Panc1 (cell line): ENCODE measurements around the gene SUPV3L1. TPM values are rescaled to one million over a fixed set of nuclear protein-coding genes. Genes with fewer than 3 reads are reported as not detected.
A peak's percentile ranks its signal among the peaks of the same experiment; 100 is the strongest.

Source experiments
- ATAC-seq: fragments of 200-7000 bp; cut with Tn5 transposase; 2 replicates; pipeline ENCODE4 v1.9.1; 2020; ENCODE audit warnings: mild to moderate bottlenecking, moderate library complexity
- Bru-seq: library from RNA; stranded (reverse); fragments of 400-500 nt; gene quantifications from one replicate; lab custom pipeline; 2021; lab: Mats Ljungman, UMichigan
- BruChase-seq, 2 experiments: library from RNA; stranded (reverse); fragments of 400-500 nt; gene quantifications; one replicate each; lab custom pipeline; 2021; lab: Mats Ljungman, UMichigan
- BruUV-seq: library from RNA; stranded (reverse); fragments of 400-500 nt; replicated peaks from 2 replicates; lab custom pipeline; 2021; lab: Mats Ljungman, UMichigan
- CTCF ChIA-PET: fragments of 300-600 bp; sonication (Branson Sonifier 250); formaldehyde crosslinking; loops from one replicate; lab custom pipeline; 2022; ENCODE audit warnings: antibody characterized with exemption; lab: Charles Lee
- POLR2A ChIA-PET: fragments of 300-600 bp; sonication (Branson Sonifier 250); formaldehyde crosslinking; loops from one replicate; lab custom pipeline; 2022; ENCODE audit warnings: antibody characterized with exemption; lab: Charles Lee
- DNase-seq: peaks from one replicate; pipeline ENCODE4 v3.0.0-alpha.2; 2010; ENCODE audit warnings: low read depth, low spot score
- H3K27ac ChIP-seq: 2 replicates; pipeline ENCODE4 v1.5.1; 2011; ENCODE audit warnings: mild to moderate bottlenecking, low read length, inconsistent platforms
- H3K27me3 ChIP-seq: fragments of 200-500 bp; sonication (Bioruptor generic); 2 replicates; pipeline ENCODE4 v1.6.0; 2014; ENCODE audit warnings: low read length, inconsistent platforms; ENCODE audit not compliant: control insufficient read depth, insufficient read depth
- H3K36me3 ChIP-seq: fragments of 200-500 bp; sonication (Bioruptor generic); 2 replicates; pipeline ENCODE4 v1.5.1; 2014; ENCODE audit warnings: inconsistent platforms, mild to moderate bottlenecking, low read length, moderate library complexity; ENCODE audit not compliant: control insufficient read depth, insufficient read depth
- H3K4me1 ChIP-seq: 2 replicates; pipeline ENCODE4 v1.5.1; 2011; ENCODE audit warnings: inconsistent platforms, mild to moderate bottlenecking, low read length, moderate library complexity; ENCODE audit not compliant: control insufficient read depth, insufficient read depth
- H3K4me3 ChIP-seq, 2 experiments: 2 replicates each; pipeline ENCODE4 v1.5.1; 2011 to 2012; ENCODE audit warnings: low read depth in 2 of 2, low read length in 2 of 2, mild to moderate bottlenecking in 2 of 2, inconsistent platforms in 1 of 2, moderate library complexity in 1 of 2
- H3K9me3 ChIP-seq: fragments of 200-500 bp; sonication (Bioruptor generic); 2 replicates; pipeline ENCODE4 v1.5.1; 2014; ENCODE audit warnings: low read depth, mild to moderate bottlenecking, inconsistent platforms, low read length, moderate library complexity; ENCODE audit not compliant: control insufficient read depth, insufficient read depth
- POLR2AphosphoS5 ChIP-seq: IDR thresholded peaks from 2 replicates; pipeline ENCODE4 v1.6.1; 2012; ENCODE audit warnings: mild to moderate bottlenecking, low read depth, low read length, moderate library complexity
- SIN3A ChIP-seq: IDR thresholded peaks from 2 replicates; pipeline ENCODE4 v1.6.1; 2012; ENCODE audit warnings: low read depth, mild to moderate bottlenecking, low read length, moderate library complexity, borderline replicate concordance; ENCODE audit not compliant: insufficient read depth
- TCF7L2 ChIP-seq: IDR thresholded peaks from 2 replicates; pipeline ENCODE4 v1.6.1; 2011; ENCODE audit warnings: mild to moderate bottlenecking, low read depth, low read length, inconsistent platforms
- in situ Hi-C: cut with HindIII; loops from 2 replicates; pipeline ENCODE4 v1.10.0; 2016; ENCODE audit warnings: low sequenced_read_pairs, low pct_unique_long_range_greater_than_20kb
- intact Hi-C: fragments of 100-400 bp; cut with micrococcal nuclease; formaldehyde crosslinking; loops from one replicate; pipeline ENCODE4 v1.10.0; 2022; ENCODE audit not compliant: unreplicated experiment
- long read RNA-seq: library from polyadenylated mRNA; unstranded; transcript quantifications from one replicate; pipeline ENCODE4 v2.0.0, GENCODE V29; 2021; ENCODE audit not compliant: unreplicated experiment
- polyA plus RNA-seq: library from polyadenylated mRNA; unstranded; fragments of >200 nt; gene quantifications from one replicate; pipeline ENCODE4 v1.2.1, GENCODE V29; 2012; ENCODE audit warnings: missing spikeins; ENCODE audit not compliant: insufficient read length
- total RNA-seq: library from RNA; stranded (reverse); gene quantifications from one replicate; pipeline ENCODE4 v1.2.1, GENCODE V29; 2021; ENCODE audit not compliant: unreplicated experiment
- TF ChIP-seq, protein P1 (sequence below), 2 experiments: IDR thresholded peaks; 2 replicates each; pipeline ENCODE4 v1.6.1; 2011 to 2012; ENCODE audit warnings: low read depth in 2 of 2, control low read depth in 1 of 2, low read length in 1 of 2, mild to moderate bottlenecking in 1 of 2, moderate library complexity in 1 of 2; ENCODE audit not compliant: insufficient read depth in 1 of 2
- TF ChIP-seq, protein P2 (sequence below): fragments of 450-650 bp; IDR thresholded peaks from 2 replicates; pipeline ENCODE4 v1.5.1; 2017; ENCODE audit warnings: mild to moderate bottlenecking

The SUPV3L1 gene
- total RNA-seq: 65.0 TPM
- polyA plus RNA-seq: 32.1 TPM
- Bru-seq, nascent RNA: percentile 89 among the genes with signal in this experiment
- percentile 87 among the genes with signal in this experiment for BruChase-seq, experiment 1, labeled RNA remaining after a 2-hour chase
- BruChase-seq, experiment 2, labeled RNA remaining after a 6-hour chase: percentile 86 among the genes with signal in this experiment
- long read RNA-seq, transcript SUPV3L1-201 (15 exons, 2,484 nt): major isoform, 66 of 103 reads
- long read RNA-seq, partial matches to known transcripts: 26 of 103 reads
- long read RNA-seq, other reads (novel, unspliced or antisense): 8 of 103 reads

DNA sequence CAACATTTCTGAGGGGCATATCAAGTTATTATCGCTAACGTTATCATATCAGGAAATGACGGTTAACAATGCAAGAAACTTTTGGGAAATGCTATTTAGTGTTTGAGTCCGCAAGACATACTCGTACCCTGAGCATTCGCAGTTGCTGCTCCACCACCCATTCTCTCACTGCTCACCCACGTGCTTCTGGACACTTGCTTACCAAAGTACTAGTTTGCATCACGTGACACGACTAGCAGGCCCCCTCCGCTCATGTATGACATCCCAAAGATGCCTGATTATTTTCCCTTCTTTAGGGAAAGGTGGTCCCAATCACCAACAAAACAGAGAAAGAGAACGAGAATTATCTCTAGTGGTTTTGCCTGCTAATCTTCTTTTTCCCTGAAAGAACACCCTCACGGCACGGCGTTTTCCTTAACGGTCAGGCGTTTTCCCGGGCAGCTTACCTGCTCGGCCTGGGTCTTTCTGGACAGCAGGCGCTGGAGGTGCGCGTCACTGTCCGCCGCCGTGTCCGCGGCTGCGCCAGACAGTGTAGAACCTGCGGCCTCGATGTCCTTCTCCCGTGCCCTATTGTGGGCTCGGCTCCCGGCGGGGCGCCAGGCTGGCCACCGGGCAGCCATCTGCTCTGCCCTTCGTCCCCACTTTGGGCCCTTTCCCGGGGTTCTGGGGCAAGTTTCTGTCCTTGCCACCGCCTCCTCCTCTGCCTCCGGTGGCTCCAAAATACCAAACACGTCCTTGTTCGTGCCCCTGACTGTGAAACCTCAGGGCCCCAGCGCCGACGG, at the start of gene SUPV3L1:
Gene SUPV3L1, plus strand, starts transcription at position 492 of the 782 bp plus-strand sequence. Its CDS starts 58 bp downstream, at position 550.
- ChIA-PET POLR2A (interaction anchor here (0.6 to 1.0 kb wide), 2 partner anchors 47 to 1022 kb away, joined by 3 to 4 read pairs; no protein-coding TSS in a partner anchor), CTCF (interaction anchor here (0.5 to 0.6 kb wide), 2 partner anchors 176 to 488 kb away, joined by 3 to 5 read pairs; no protein-coding TSS in a partner anchor)
- Histone ChIP-seq H3K4me1 (peaks cover 11% of the 10 kb centered on the region; the same call in 1 of the 2 replicates), H3K36me3 (peaks cover 6% of the 10 kb centered on the region), H3K4me3 (peak within 1 kb of the TSS; percentile 94 to 95), H3K27me3 (no peaks in the 10 kb centered on the region), H3K27ac (peak within 1 kb of the TSS; percentile 98), H3K9me3 (no peaks in the 10 kb centered on the region)
- TF ChIP-seq TCF7L2: peak; percentile 56; the same call in 1 of the 2 replicates
- TF ChIP-seq, protein P1, sequence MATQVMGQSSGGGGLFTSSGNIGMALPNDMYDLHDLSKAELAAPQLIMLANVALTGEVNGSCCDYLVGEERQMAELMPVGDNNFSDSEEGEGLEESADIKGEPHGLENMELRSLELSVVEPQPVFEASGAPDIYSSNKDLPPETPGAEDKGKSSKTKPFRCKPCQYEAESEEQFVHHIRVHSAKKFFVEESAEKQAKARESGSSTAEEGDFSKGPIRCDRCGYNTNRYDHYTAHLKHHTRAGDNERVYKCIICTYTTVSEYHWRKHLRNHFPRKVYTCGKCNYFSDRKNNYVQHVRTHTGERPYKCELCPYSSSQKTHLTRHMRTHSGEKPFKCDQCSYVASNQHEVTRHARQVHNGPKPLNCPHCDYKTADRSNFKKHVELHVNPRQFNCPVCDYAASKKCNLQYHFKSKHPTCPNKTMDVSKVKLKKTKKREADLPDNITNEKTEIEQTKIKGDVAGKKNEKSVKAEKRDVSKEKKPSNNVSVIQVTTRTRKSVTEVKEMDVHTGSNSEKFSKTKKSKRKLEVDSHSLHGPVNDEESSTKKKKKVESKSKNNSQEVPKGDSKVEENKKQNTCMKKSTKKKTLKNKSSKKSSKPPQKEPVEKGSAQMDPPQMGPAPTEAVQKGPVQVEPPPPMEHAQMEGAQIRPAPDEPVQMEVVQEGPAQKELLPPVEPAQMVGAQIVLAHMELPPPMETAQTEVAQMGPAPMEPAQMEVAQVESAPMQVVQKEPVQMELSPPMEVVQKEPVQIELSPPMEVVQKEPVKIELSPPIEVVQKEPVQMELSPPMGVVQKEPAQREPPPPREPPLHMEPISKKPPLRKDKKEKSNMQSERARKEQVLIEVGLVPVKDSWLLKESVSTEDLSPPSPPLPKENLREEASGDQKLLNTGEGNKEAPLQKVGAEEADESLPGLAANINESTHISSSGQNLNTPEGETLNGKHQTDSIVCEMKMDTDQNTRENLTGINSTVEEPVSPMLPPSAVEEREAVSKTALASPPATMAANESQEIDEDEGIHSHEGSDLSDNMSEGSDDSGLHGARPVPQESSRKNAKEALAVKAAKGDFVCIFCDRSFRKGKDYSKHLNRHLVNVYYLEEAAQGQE (IDR thresholded peaks at IDR 0.05; ENCODE audit: insufficient read depth in 1 of 2, low read depth in 2 of 2, low read length in 1 of 2): 0 out of 4 replicates have a peak, but pooled peaks of 1 of the 2 experiments have one; percentile 49
- TF ChIP-seq SIN3A: peak; percentile 76
- TF ChIP-seq, protein P2, sequence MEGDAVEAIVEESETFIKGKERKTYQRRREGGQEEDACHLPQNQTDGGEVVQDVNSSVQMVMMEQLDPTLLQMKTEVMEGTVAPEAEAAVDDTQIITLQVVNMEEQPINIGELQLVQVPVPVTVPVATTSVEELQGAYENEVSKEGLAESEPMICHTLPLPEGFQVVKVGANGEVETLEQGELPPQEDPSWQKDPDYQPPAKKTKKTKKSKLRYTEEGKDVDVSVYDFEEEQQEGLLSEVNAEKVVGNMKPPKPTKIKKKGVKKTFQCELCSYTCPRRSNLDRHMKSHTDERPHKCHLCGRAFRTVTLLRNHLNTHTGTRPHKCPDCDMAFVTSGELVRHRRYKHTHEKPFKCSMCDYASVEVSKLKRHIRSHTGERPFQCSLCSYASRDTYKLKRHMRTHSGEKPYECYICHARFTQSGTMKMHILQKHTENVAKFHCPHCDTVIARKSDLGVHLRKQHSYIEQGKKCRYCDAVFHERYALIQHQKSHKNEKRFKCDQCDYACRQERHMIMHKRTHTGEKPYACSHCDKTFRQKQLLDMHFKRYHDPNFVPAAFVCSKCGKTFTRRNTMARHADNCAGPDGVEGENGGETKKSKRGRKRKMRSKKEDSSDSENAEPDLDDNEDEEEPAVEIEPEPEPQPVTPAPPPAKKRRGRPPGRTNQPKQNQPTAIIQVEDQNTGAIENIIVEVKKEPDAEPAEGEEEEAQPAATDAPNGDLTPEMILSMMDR: no peak
- peak; percentile 95 for TF ChIP-seq POLR2AphosphoS5
- in situ Hi-C loops (no loop called here), intact Hi-C loops (no loop called here)
- BruUV-seq: no TSS peak
- ATAC-seq: peak; percentile 97
- DNase-seq: peak; percentile 98

DNA sequence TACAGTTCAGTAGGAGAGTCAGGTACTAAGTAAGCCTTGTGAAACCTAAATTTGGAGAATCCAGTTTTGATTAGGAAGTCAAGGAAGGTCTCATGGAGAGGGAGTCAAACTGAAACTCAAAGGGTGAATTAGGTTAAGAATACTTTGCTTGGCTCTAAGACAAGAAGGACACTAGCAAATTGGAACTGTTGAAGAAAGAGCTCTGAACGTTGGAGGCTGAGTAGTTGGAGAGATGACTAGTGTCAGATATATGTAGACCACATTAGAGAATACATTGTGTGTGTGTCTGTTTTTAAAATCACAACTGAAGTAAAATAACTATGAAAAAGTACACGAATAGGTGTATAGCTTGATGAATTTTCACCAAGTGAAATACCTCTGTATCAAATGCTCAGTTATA, 49.8 kb upstream of the SUPV3L1 start:
- BruUV-seq: no TSS peak
- ATAC-seq: peak; percentile 57
- Histone ChIP-seq H3K9me3 (no peaks in the 10 kb centered on the region), H3K4me1 (peaks cover 8% of the 10 kb centered on the region), H3K27me3 (no peaks in the 10 kb centered on the region), H3K36me3 (peaks cover 6% of the 10 kb centered on the region; the same call in 1 of the 2 replicates), H3K27ac (no peak overlapping the region), H3K4me3 (no peak overlapping the region)
- no peak for DNase-seq
- in situ Hi-C loops (no loop called here), intact Hi-C loops (no loop called here)
- ChIA-PET CTCF (no interaction called here), POLR2A (interaction anchor here (0.6 kb wide), 2 partner anchors 9 to 187 kb away, joined by 4 read pairs; no protein-coding TSS in a partner anchor)
- no peak for TF ChIP-seq POLR2AphosphoS5
- TF ChIP-seq, protein P2: no peak
- no peak for TF ChIP-seq TCF7L2
- no peak for TF ChIP-seq SIN3A
- TF ChIP-seq, protein P1 (IDR thresholded peaks at IDR 0.05; ENCODE audit: insufficient read depth in 1 of 2, low read depth in 2 of 2, low read length in 1 of 2): no peak
